Muscle of arm (tissue), 12 donors: ENCODE measurements around the gene TOMT. TPM values are rescaled to one million over a fixed set of nuclear protein-coding genes. Genes with fewer than 3 reads are reported as not detected.

Experiments
- polyA plus RNA-seq, 12 donors: library from polyadenylated mRNA; unstranded; fragments of 120-200 nt; gene quantifications; one replicate each; pipeline ENCODE4 v1.2.1, GENCODE V29; 2013; ENCODE audit not compliant: insufficient read length in 12 of 12

TOMT gene
- polyA plus RNA-seq, 12 donors, result not detected

Other genes with a start within 250 kb of the TOMT start
- gene DEFB131B, start 227.5 kb upstream of the TOMT start, polyA plus RNA-seq, result not detected
- gene XNDC1N, start 177.3 kb upstream of the TOMT start, polyA plus RNA-seq, result 1 to 10 TPM in 10 of 12 donors, not detected in 2; 1.9 to 4.8 (median 3.0) TPM
- gene RNF121, start 176.9 kb upstream of the TOMT start, polyA plus RNA-seq, result 10 to 100 TPM in 11 of 12 donors, not detected in 1; 24.4 to 35.4 (median 29.2) TPM
- 10 to 100 TPM in 3 of 12 donors, 1 to 10 TPM in 8, not detected in 1; 4.5 to 16.0 (median 7.2) TPM for gene IL18BP, start 107.0 kb upstream of the TOMT start, polyA plus RNA-seq
- 100 to 1,000 TPM in 11 of 12 donors, not detected in 1; 137 to 283 (median 169) TPM for gene NUMA1, start 25.4 kb upstream of the TOMT start, polyA plus RNA-seq
- gene LRRC51, start 25.1 kb upstream of the TOMT start, polyA plus RNA-seq, result 10 to 100 TPM in 1 of 12 donors, 1 to 10 TPM in 9, not detected in 2; 5.3 to 11.4 (median 8.0) TPM
- 10 to 100 TPM in 11 of 12 donors, not detected in 1; 70.3 to 94.5 (median 83.5) TPM for gene LAMTOR1, start 2.6 kb upstream of the TOMT start, polyA plus RNA-seq
- gene ANAPC15, start 6.8 kb downstream of the TOMT start, polyA plus RNA-seq, result 10 to 100 TPM in 11 of 12 donors, not detected in 1; 31.3 to 61.4 (median 33.5) TPM
- gene FOLR3, start 29.8 kb downstream of the TOMT start, polyA plus RNA-seq, result under 1 TPM in 3 of 12 donors, not detected in 9; 0.35 to 0.47 (median 0.38) TPM
- gene FOLR1, start 86.2 kb downstream of the TOMT start, polyA plus RNA-seq, result 1 to 10 TPM in 10 of 12 donors, not detected in 2; 1.2 to 9.3 (median 3.7) TPM
- gene FOLR2, start 110.9 kb downstream of the TOMT start, polyA plus RNA-seq, result 10 to 100 TPM in 11 of 12 donors, not detected in 1; 10.4 to 32.6 (median 20.6) TPM
- gene INPPL1, start 118.8 kb downstream of the TOMT start, polyA plus RNA-seq, result 100 to 1,000 TPM; 118 to 193 (median 149) TPM
- 10 to 100 TPM in 1 of 12 donors, not detected in 11; 17.1 TPM for gene PHOX2A, start 138.3 kb downstream of the TOMT start, polyA plus RNA-seq